Right hindlimb (tissue), 1 donor: Measurements from ENCODE around the gene ERO1B.
"Not testable (repeated sequence)": the region's sequence is repeated elsewhere in the genome, so short reads cannot be mapped to it uniquely, and the experiment has no call there.

Experiments
- DNase-seq: peaks from one replicate; pipeline ENCODE4 v3.0.0-alpha.2; 2018

ERO1B gene

GRCh38 chr1:236281654-236282424, at the start of gene ERO1B:
Gene ERO1B (minus strand): TSS chr1:236281958. CDS start chr1:236281783, 175 bp downstream.
- peak; percentile 98 for DNase-seq

GRCh38 chr1:236331412-236331811, 49.7 kb upstream of the ERO1B start:
- DNase-seq = not testable (repeated sequence)

- DNase-seq = no peak
Measured at GRCh38 chr1:236326432-236326831, 44.7 kb upstream of the ERO1B start.

GRCh38 chr1:236325567-236325966, 43.8 kb upstream of the ERO1B start:
- no peak for DNase-seq

GRCh38 chr1:236323819-236324411, 42.2 kb upstream of the ERO1B start:
- no peak for DNase-seq

GRCh38 chr1:236322566-236323409, 41.0 kb upstream of the ERO1B start:
- no peak for DNase-seq

- DNase-seq = no peak
Measured at GRCh38 chr1:236321101-236321500, 39.3 kb upstream of the ERO1B start.

- DNase-seq = no peak
Measured at GRCh38 chr1:236320671-236321070, 38.9 kb upstream of the ERO1B start.

- no peak for DNase-seq
Measured at GRCh38 chr1:236320214-236320613, 38.5 kb upstream of the ERO1B start.

GRCh38 chr1:236316437-236316836, 34.7 kb upstream of the ERO1B start:
- DNase-seq = no peak

- DNase-seq = no peak
Measured at GRCh38 chr1:236315518-236315917, 33.8 kb upstream of the ERO1B start.

- no peak for DNase-seq
Measured at GRCh38 chr1:236315092-236315491, 33.3 kb upstream of the ERO1B start.

GRCh38 chr1:236314050-236314449, 32.3 kb upstream of the ERO1B start:
- not testable (repeated sequence) for DNase-seq

- DNase-seq = no peak
Measured at GRCh38 chr1:236313427-236313826, 31.7 kb upstream of the ERO1B start.

- no peak for DNase-seq
Measured at GRCh38 chr1:236311040-236311439, 29.3 kb upstream of the ERO1B start.

GRCh38 chr1:236308827-236309226, 27.1 kb upstream of the ERO1B start:
- no peak for DNase-seq

GRCh38 chr1:236307435-236307834, 25.7 kb upstream of the ERO1B start:
- DNase-seq = no peak

- no peak for DNase-seq
Measured at GRCh38 chr1:236304682-236305081, 22.9 kb upstream of the ERO1B start.

GRCh38 chr1:236303675-236304074, 21.9 kb upstream of the ERO1B start:
- no peak for DNase-seq

- DNase-seq = no peak
Measured at GRCh38 chr1:236302941-236303340, 21.2 kb upstream of the ERO1B start.

- no peak for DNase-seq
Measured at GRCh38 chr1:236301958-236302335, 20.2 kb upstream of the ERO1B start.

GRCh38 chr1:236301080-236301957, 19.6 kb upstream of the ERO1B start:
- no peak for DNase-seq

- no peak for DNase-seq
Measured at GRCh38 chr1:236297161-236297560, 15.4 kb upstream of the ERO1B start.
